Activated CD4-positive, alpha-beta T cell treated with anti-CD3 and anti-CD28 coated beads, Interleukin-2, amount 50 U/mL, for 24 hours (primary cell): ENCODE measurements around the gene TMEM131.
"Not testable (repeated sequence)": the region's sequence is repeated elsewhere in the genome, so short reads cannot be mapped to it uniquely, and the experiment has no call there.

Experiments
- DNase-seq, 2 donors: peaks; one replicate each; pipeline ENCODE4 v3.0.0-alpha.2; 2020; ENCODE audit warnings: low read depth in 1 of 2, low spot score in 1 of 2

The TMEM131 gene

DNA sequence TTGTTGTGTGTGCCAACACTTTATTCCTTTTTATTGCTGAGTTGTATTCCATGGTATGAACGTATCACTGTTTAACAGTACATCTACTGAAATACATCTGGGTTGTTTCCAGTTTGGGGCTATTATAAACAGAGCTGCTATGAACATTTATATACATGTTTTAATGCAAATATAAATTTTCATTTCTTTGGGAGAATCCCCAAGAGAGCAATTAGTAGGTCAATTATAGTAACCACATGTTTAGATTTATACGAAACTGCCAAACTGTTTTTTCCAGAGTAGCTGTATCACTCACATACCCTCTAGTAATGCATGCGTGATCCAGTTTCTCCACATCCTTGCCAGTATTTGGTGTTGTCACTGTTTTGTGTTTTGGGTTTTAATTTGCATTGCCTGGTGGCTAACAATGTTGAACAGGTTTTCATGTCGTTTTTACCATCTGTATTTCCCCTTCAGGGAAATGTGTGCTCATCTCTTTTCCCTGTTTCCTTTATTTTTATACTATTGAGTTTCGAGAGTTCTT lies 81.0 kb downstream of the TMEM131 start:
- no peak for DNase-seq

DNA sequence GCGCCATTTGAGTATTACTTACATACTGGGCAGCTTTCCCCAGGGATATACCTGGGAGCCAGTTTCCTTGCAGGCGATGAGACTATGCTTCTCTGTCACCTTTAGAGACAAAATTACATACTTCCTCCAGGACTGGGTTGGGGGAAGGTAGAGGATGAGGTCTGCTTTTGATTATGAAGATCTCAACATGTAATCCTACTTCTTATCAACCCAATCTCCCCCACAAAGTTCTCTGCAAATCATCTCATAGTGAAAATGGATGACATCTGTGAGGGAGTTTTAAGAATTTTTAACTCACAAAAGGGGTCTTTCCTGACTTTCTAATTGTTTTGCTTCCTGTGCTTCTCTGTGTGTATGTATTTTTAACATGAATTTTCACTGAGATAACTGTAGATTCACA lies 81.9 kb downstream of the TMEM131 start:
- DNase-seq, result no peak

DNA sequence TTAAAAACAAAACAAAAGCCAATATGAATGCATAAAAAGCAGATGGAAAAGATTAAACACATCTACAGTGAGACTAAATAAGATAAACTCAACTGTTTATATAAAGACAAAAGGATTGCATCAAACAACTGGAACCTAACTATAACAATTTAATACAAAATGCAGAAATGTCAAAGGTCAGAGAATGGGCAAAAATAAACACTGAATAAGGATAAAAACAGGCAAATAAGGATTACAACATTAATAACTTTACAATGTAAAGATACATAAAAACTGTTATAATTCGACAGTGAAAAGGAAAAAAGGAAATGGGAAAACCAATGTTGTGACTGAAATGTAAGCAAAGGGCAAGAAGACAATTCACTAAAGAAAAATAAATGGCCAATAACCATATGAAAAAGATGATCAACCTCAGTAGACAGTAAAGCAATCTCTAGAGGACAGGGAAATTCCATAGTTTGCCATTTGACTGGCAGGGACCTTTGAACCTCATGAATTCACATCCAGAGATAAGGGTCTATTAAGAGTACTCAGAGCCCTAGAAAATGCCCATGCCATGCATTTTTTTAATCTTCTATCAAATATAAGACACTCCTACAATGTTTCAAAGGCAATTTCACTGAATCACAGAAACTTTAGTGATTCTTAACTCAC lies 83.7 kb downstream of the TMEM131 start:
- DNase-seq, result no peak

- DNase-seq, result no peak
Measured at GRCh38 chr2:97911206-97911921, 84.4 kb downstream of the TMEM131 start.

- no peak for DNase-seq
Measured at GRCh38 chr2:97910403-97911205, 85.1 kb downstream of the TMEM131 start.

- no peak for DNase-seq
Measured at GRCh38 chr2:97908208-97908676, 87.5 kb downstream of the TMEM131 start.

DNA sequence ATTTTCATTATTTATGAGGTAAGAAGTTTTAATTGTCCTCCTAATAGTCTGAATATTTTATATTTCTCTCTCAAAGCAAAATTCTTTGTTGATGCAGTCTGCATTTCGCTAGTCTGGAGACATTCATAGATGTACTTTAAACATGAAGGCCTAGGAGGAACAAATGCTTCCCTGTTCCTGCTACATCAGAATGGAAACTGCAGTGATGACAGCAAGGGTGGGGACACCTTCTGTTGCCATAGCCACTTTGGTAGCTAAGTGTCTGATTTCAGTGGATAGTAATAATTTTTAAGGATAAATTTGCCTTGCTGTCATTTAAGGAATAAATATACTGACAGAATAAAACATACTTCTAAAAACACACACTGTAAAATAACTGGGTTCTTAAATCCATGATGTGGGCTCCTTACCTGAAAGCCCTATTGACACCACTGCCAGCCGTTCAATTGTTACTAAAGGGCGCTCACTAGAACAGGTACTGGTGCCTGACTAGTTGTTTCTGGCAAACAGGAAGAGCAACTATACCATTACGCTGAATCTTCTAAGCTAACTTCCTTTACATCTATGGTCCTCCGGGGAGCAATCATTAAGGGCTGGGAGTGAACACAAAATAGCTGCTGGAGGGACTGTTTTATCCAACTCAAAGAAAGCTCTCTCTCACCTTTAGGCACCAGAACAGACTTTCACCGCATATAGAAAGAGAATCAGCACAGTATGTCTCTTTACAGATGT lies 88.2 kb downstream of the TMEM131 start:
- DNase-seq, result no peak

DNA sequence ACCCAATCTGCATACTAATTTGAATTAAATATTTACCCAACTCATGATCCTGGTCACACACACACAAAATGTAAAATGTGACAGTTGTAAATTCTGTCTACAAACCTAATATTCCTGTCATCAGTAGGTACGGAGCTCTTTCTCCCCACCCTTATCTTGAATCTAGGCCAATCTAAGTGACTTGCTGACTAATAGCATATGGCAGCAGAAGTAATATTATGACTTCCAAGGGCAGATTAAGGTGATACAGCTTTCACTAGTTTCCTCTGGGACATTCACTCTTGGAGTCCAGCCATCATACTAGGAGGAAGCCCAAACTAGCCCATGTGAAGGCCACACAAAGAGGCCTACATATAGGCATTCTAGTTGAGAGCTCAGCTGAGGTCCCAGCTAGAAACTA lies 89.4 kb downstream of the TMEM131 start:
- DNase-seq, result no peak

DNA sequence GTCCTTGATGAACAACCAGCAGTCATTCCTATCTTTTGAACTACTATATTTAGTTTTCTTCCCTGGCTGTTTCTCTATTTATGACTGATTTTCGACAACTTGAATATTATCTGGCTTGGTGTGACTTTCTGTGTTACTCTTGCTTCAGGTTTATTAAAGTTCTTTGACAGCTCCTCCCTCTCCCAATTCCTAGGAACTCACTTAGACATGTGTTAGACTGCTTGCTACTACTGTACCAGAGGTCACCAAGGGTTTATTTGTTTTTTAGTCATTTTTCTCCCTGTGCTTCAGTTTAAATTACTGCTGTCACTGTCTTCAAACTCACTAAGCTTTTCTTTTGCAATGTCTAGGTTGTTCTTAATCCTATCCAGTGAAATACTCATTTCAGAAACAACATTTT lies 90.5 kb downstream of the TMEM131 start:
- no peak for DNase-seq

GRCh38 chr2:97901862-97902261 lies 93.9 kb downstream of the TMEM131 start:
- DNase-seq, result no peak

DNA sequence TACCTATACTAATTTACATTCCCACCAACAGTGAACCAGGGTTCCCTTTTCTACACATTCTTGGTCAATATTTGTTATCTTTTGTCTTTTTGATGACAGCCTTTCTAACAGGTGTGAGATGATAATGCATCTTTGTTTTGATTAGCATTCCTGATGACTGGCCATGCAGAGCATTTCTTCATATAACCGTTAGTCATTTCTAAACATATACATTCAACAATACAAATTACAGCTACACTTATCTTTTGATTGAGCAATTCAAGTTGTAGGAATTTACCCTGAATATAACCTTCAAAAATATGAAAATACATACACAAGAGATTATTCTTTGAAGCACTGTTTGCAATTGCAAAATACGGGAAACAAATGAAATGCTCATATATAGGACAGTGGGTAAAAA lies 94.9 kb downstream of the TMEM131 start:
- DNase-seq, result no peak

DNA sequence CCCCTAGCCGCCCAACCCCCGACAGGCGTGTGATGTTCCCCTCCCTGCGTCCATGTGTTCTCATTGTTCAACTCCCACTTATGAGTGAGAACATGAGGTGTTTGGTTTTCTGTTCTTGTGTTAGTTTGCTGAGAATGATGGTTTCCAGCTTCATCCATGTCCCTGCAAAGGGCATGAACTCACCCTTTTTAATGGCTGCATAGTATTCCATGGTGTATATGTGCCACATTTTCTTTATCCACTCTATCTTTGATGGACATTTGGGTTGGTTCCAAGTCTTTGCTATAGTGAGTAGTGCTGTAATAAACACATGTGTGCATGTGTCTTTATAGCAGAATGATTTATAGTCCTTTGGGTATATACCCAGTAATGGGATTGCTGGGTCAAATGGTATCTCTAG lies 102.7 kb downstream of the TMEM131 start:
- DNase-seq, result not testable (repeated sequence)

DNA sequence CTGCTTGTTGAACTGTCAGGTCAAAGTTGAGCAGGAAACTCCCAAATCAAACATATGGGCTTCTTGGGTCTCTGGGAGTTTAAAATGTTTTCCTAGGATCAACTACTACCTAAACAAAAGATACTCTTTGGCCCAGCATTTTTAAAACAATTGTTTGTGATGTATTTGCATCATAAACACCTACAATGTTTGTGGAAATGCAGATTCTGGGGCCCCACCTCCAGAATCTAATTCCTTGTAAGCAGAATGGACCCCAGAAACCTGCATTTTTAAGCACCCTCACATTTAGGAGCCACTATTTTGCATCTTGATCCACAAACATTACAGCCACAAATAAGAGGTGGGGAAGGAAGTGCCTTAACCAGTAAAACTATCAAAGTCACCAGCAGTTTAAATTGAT lies 104.1 kb downstream of the TMEM131 start:
- DNase-seq, result no peak

GRCh38 chr2:97889156-97889555 lies 106.6 kb downstream of the TMEM131 start:
- no peak for DNase-seq

- no peak for DNase-seq
Measured at GRCh38 chr2:97885841-97886240, 109.9 kb downstream of the TMEM131 start.

DNA sequence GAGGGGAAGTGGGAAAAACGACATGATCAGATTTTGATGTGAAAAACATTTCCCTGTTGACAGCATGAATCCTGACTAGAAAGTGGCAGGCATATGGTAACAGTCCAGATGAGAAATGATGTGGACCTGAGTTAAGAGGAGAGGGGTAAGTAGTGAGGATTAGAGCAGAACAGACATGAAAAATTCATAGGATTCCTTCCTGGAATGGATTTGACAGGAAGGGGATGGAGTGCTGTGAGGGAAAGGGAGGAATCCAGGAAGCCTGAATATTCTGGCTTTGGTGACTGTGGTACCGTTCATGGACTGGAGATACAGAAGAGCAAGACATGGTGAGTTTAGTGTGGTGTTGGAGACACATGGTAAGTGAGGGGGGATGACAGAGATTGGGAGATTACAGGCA lies 115.4 kb downstream of the TMEM131 start:
- DNase-seq, result no peak

DNA sequence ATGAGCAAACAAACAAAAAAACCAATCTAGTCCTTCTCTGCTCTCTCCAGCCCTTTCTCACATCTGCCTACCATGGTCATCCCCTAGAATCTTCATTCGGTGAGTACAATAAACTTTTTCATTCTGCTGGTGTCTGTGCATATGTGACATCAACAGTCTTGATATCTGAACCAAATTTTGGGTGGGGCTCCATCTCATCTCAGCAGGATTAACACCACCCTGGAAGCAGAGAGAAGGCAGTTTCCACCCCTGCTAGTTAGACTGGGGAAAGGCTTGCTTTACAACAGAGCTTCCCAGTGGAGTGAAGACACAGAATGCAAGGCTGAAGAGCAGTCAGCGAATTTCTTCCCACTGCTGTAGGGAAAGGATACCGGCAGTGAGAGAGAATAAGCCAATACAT lies 116.9 kb downstream of the TMEM131 start:
- no peak for DNase-seq

DNA sequence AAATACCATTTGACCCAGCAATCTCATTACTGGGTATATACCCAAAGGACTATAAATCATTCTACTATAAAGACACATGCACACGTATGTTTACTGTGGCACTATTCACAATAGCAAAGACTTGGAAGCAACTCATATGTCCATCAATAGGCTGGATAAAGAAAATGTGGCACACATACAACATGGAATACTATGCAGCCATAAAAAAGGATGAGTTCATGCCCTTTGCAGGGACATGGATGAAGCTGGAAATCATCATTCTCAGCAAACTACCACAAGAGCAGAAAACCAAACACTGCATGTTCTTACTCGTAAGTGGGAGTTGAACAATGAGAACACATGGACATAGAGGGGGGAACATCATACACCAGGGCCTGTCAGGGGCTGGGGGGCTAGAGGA lies 117.4 kb downstream of the TMEM131 start:
- DNase-seq, result not testable (repeated sequence)

DNA sequence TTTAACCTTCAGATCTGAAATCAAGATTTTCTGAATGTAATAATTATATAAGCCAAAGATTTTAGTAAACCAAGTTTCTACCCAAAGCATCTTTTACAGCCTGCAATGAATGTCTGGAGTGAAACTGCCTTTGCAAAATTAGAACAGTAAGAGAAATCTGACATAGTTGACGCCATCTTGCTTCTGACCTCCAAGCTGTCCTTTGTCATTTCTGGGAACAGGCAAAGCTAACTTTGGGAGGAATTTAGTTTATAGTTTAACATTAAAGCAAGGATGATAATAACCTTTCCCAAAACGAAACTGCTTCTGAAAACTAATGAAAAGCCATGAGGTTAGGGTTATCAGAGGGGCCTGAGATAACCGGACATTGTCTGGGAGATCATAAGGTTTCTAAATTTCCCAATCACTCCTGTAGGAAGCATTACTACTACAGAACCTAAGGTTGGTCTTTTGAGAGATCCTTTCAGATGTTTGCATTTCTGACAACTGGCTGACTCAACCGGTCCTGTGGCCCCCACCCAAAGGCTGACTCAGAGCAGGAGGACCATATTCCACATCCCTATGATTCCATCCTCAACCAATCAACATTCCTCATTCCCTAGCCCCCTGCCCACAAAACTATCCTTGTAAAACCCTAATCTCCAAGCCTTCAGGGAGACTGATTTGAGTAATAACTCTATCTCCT lies 124.5 kb downstream of the TMEM131 start:
- no peak for DNase-seq

DNA sequence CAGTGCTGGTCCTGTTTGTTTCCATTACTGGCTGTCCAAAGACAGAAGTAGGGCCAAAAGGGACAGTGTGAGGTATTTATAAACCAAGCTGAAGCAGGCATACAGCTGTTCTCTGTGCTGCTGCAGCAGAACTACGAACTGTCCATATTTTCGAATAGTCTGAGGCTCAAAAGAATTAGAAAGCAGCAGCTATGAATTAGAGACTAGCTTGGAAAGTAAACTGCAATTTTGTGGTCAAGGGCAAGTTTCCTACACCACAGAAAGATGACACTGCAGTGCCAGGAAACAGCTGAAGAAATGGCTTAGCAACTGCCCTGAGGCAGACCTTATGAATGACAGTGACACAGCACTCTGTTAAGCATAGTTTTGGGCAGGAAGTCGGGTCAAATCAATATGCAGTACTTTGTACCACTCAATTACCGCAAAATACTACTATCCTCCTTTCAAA lies 125.3 kb downstream of the TMEM131 start:
- peak in 1 of 2 donors; percentile 25 for DNase-seq
